ENCODE data around the gene CDKL1.

DNA sequence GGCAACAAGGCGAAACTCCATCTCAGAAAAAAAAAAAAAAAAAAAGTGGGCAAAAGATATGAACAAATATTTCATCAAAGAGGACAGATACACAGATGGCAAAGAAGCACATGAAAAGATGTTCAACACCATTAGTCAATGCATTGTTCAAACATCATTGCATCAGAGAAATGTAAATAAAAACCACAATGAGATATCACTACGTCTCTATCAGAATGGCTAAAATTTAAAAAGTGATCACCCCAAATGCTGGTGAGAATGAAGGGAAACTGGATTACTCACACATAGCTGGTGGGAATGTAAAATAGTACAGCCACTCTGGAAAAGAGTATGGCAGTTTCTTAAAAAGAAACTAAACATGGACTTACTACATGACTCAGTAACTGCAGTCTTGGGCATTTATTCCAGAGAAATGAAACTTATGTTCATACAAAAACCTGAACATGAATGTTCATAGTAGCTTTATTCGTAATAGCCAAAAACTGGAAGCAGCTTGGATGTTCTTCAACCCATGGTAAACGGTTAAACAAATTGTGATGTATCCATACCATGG is 88.2 kb downstream of the CDKL1 start:
- TF ChIP-seq CTCF (conservative IDR thresholded peaks at IDR 0.05; ENCODE audit: low read depth, low read length) (no peak), EZH2 (IDR thresholded peaks at IDR 0.05; ENCODE audit: borderline replicate concordance, low read depth, low read length, poor library complexity, severe bottlenecking) (no peak)
